ENCODE data around the gene SLC43A1.
A peak's percentile ranks its signal among the peaks of the same experiment; 100 is the strongest.

SLC43A1 gene

DNA sequence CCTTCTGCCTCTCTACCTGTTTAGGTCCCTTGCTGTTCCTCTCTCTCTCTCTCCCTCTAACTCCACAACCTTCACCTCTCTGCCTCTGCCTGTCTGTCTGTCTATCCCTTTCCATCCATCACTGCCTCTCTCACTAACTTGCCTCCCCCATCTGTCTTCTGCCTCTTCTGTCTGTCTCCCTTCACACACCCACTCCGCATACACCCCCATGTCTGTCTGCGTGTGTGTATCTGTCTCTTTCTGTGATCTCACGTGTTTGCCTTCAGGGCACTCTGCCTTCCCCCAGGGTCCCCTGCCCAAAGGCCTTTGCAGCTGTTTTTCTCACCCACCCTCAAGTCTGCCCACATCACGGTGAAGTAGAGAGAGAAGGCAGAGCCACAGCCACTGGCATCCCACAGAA is 47.2 kb downstream of the SLC43A1 start:
- Histone ChIP-seq H3K4me3 (ENCODE audit: insufficient read depth in 1 of 2, low read depth in 1 of 2, low read length in 2 of 2) (no peak overlapping the region), H3K23ac (ENCODE audit: low read length in 2 of 2) (no peak overlapping the region), H2BK5ac (ENCODE audit: low read depth, low read length, poor library complexity, severe bottlenecking) (no peak overlapping the region), H3K27ac (ENCODE audit: low read length, poor library complexity, severe bottlenecking) (no peak overlapping the region), H3K9ac (ENCODE audit: low read length) (no peak overlapping the region), H3K36me3 (ENCODE audit: control insufficient read depth in 1 of 2, insufficient read depth in 2 of 2, low read depth in 1 of 2, low read length in 2 of 2) (peaks cover 0 to 27% of the 10 kb centered on the region in 2 experiments), H2BK120ac (ENCODE audit: low read depth, low read length) (no peak overlapping the region), H3K9me3 (ENCODE audit: control insufficient read depth, low read length) (no peaks in the 10 kb centered on the region), H3K14ac (ENCODE audit: low read length in 2 of 2) (no peak overlapping the region), H3K18ac (ENCODE audit: low read depth in 1 of 2, low read length in 2 of 2) (no peak overlapping the region), H2AFZ (ENCODE audit: low read depth, low read length) (no peak overlapping the region), H2BK15ac (ENCODE audit: low read depth, poor library complexity, severe bottlenecking) (no peak overlapping the region), H3K4me1 (ENCODE audit: control insufficient read depth, insufficient read depth, low read depth, low read length) (no peaks in the 10 kb centered on the region), H3K27me3 (ENCODE audit: control insufficient read depth in 1 of 2, insufficient read depth in 1 of 2, low read length in 2 of 2) (peaks cover 0 to 56% of the 10 kb centered on the region in 2 experiments), H3K79me1 (replicated peaks; ENCODE audit: low read length, poor library complexity, severe bottlenecking) (no peaks in the 10 kb centered on the region), H4K91ac (ENCODE audit: low read length) (no peak overlapping the region), H3K4me2 (ENCODE audit: low read length, poor library complexity, severe bottlenecking) (no peak overlapping the region), H2BK12ac (ENCODE audit: low read length in 2 of 2) (no peak overlapping the region), H2AK5ac (ENCODE audit: low read length, severe bottlenecking) (no peak overlapping the region), H4K8ac (ENCODE audit: low read length) (no peak overlapping the region), H3K4ac (ENCODE audit: low read depth in 1 of 2, low read length in 2 of 2) (no peak overlapping the region)
- WGBS = 51% methylated on average over 4 of the region's 4 CpGs
- DNase-seq = no peak

GRCh38 chr11:57467508-57468157 is 47.9 kb downstream of the SLC43A1 start:
- no peaks in the 10 kb centered on the region for H3K79me1 ChIP-seq (replicated peaks; ENCODE audit: low read length, poor library complexity, severe bottlenecking)
- no peak overlapping the region for H2BK120ac ChIP-seq (ENCODE audit: low read depth, low read length)
- DNase-seq = no peak
- no peak overlapping the region for H3K27ac ChIP-seq (ENCODE audit: low read length, poor library complexity, severe bottlenecking)
- peak overlapping the region; percentile 70 for H2BK15ac ChIP-seq (ENCODE audit: low read depth, poor library complexity, severe bottlenecking)
- no peak overlapping the region for H3K4ac ChIP-seq (ENCODE audit: low read depth in 1 of 2, low read length in 2 of 2)
- H3K4me3 ChIP-seq (ENCODE audit: insufficient read depth in 1 of 2, low read depth in 1 of 2, low read length in 2 of 2) = peak overlapping the region in 1 of 2 experiments; percentile 20
- H3K9me3 ChIP-seq (ENCODE audit: control insufficient read depth, low read length) = no peaks in the 10 kb centered on the region
- no peak overlapping the region for H3K14ac ChIP-seq (ENCODE audit: low read length in 2 of 2)
- no peak overlapping the region for H2BK5ac ChIP-seq (ENCODE audit: low read depth, low read length, poor library complexity, severe bottlenecking)
- no peak overlapping the region for H2AK5ac ChIP-seq (ENCODE audit: low read length, severe bottlenecking)
- no peak overlapping the region for H4K8ac ChIP-seq (ENCODE audit: low read length)
- no peak overlapping the region for H4K91ac ChIP-seq (ENCODE audit: low read length)
- no peak overlapping the region for H2BK12ac ChIP-seq (ENCODE audit: low read length in 2 of 2)
- H3K36me3 ChIP-seq (ENCODE audit: control insufficient read depth in 1 of 2, insufficient read depth in 2 of 2, low read depth in 1 of 2, low read length in 2 of 2) = peaks cover 0 to 23% of the 10 kb centered on the region in 2 experiments
- no peak overlapping the region for H3K18ac ChIP-seq (ENCODE audit: low read depth in 1 of 2, low read length in 2 of 2)
- 56% methylated on average over 23 of the region's 23 CpGs for WGBS
- H3K27me3 ChIP-seq (ENCODE audit: control insufficient read depth in 1 of 2, insufficient read depth in 1 of 2, low read length in 2 of 2) = peaks cover 0 to 56% of the 10 kb centered on the region in 2 experiments
- H3K9ac ChIP-seq (ENCODE audit: low read length) = no peak overlapping the region
- H2AFZ ChIP-seq (ENCODE audit: low read depth, low read length) = no peak overlapping the region
- H3K4me1 ChIP-seq (ENCODE audit: control insufficient read depth, insufficient read depth, low read depth, low read length) = no peaks in the 10 kb centered on the region
- no peak overlapping the region for H3K23ac ChIP-seq (ENCODE audit: low read length in 2 of 2)
- no peak overlapping the region for H3K4me2 ChIP-seq (ENCODE audit: low read length, poor library complexity, severe bottlenecking)

DNA sequence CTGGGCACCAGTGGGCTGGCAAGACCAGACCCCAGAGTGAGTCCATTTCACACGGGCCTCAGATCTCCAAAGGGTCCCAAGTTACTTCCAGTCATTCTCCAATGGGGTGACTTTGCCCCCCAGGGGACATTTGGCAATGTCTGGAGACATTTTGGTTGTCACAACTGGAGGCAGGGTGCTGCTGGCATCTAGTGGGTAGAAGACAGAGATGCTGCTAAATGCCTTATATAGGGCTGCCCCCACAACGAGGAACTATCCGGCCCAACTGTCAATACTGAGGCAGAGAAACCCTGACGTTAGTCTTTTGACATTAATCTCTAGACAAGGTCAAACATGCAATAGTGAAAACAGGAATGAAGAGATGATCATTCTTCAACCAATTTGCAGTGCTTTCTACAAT is 48.8 kb downstream of the SLC43A1 start:
- peaks cover 0 to 20% of the 10 kb centered on the region in 2 experiments for H3K36me3 ChIP-seq (ENCODE audit: control insufficient read depth in 1 of 2, insufficient read depth in 2 of 2, low read depth in 1 of 2, low read length in 2 of 2)
- no peak overlapping the region for H4K8ac ChIP-seq (ENCODE audit: low read length)
- no peak overlapping the region for H2BK5ac ChIP-seq (ENCODE audit: low read depth, low read length, poor library complexity, severe bottlenecking)
- no peak overlapping the region for H2AFZ ChIP-seq (ENCODE audit: low read depth, low read length)
- H3K23ac ChIP-seq (ENCODE audit: low read length in 2 of 2) = no peak overlapping the region
- 78% methylated on average over 4 of the region's 4 CpGs for WGBS
- no peaks in the 10 kb centered on the region for H3K79me1 ChIP-seq (replicated peaks; ENCODE audit: low read length, poor library complexity, severe bottlenecking)
- H3K4me3 ChIP-seq (ENCODE audit: insufficient read depth in 1 of 2, low read depth in 1 of 2, low read length in 2 of 2) = no peak overlapping the region
- H3K9me3 ChIP-seq (ENCODE audit: control insufficient read depth, low read length) = no peaks in the 10 kb centered on the region
- H3K27ac ChIP-seq (ENCODE audit: low read length, poor library complexity, severe bottlenecking) = no peak overlapping the region
- H2BK12ac ChIP-seq (ENCODE audit: low read length in 2 of 2) = no peak overlapping the region
- no peak overlapping the region for H3K18ac ChIP-seq (ENCODE audit: low read depth in 1 of 2, low read length in 2 of 2)
- H3K4ac ChIP-seq (ENCODE audit: low read depth in 1 of 2, low read length in 2 of 2) = no peak overlapping the region
- H3K14ac ChIP-seq (ENCODE audit: low read length in 2 of 2) = no peak overlapping the region
- DNase-seq = no peak
- H2BK15ac ChIP-seq (ENCODE audit: low read depth, poor library complexity, severe bottlenecking) = no peak overlapping the region
- no peak overlapping the region for H3K9ac ChIP-seq (ENCODE audit: low read length)
- no peak overlapping the region for H2BK120ac ChIP-seq (ENCODE audit: low read depth, low read length)
- H3K4me2 ChIP-seq (ENCODE audit: low read length, poor library complexity, severe bottlenecking) = no peak overlapping the region
- H3K27me3 ChIP-seq (ENCODE audit: control insufficient read depth in 1 of 2, insufficient read depth in 1 of 2, low read length in 2 of 2) = peaks cover 0 to 65% of the 10 kb centered on the region in 2 experiments
- H3K4me1 ChIP-seq (ENCODE audit: control insufficient read depth, insufficient read depth, low read depth, low read length) = no peaks in the 10 kb centered on the region
- H4K91ac ChIP-seq (ENCODE audit: low read length) = no peak overlapping the region
- no peak overlapping the region for H2AK5ac ChIP-seq (ENCODE audit: low read length, severe bottlenecking)

DNA sequence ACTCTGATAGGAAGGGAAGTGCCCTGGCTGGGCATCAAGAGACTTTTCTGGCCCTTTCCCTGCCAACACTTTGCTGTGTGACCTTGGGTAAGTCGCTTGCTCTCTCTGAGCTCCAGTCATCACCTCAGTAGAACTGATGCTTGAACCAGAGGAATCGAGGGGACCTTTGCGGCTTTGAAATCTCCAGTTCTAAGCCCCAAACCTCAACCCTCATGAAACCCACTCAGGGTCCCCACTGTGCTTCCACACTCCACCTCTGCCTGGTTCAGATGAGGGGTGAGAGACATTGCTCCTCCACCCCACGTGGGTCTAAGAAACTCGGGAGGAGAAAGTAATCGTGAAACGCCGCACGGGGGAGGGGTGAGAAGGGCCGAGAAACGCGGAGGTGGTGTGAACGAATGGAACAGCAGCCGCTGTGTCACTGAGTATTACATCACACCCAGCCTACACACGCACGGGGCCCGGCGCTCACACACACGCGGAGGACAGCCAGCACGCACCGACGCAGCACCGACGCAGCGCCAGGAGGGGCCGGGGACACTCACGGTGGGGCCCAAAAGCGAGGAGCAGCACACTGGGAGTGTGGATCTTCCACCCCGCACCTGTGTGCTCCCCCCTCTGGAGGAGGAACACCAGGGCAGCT is 50.8 kb downstream of the SLC43A1 start:
- Histone ChIP-seq H2BK15ac (ENCODE audit: low read depth, poor library complexity, severe bottlenecking) (no peak overlapping the region), H3K18ac (ENCODE audit: low read depth in 1 of 2, low read length in 2 of 2) (no peak overlapping the region), H3K14ac (ENCODE audit: low read length in 2 of 2) (no peak overlapping the region), H2BK12ac (ENCODE audit: low read length in 2 of 2) (no peak overlapping the region), H3K79me1 (replicated peaks; ENCODE audit: low read length, poor library complexity, severe bottlenecking) (no peaks in the 10 kb centered on the region), H2BK5ac (ENCODE audit: low read depth, low read length, poor library complexity, severe bottlenecking) (no peak overlapping the region), H3K9ac (ENCODE audit: low read length) (no peak overlapping the region), H2AK5ac (ENCODE audit: low read length, severe bottlenecking) (no peak overlapping the region), H2AFZ (ENCODE audit: low read depth, low read length) (no peak overlapping the region), H3K4ac (ENCODE audit: low read depth in 1 of 2, low read length in 2 of 2) (no peak overlapping the region), H3K4me2 (ENCODE audit: low read length, poor library complexity, severe bottlenecking) (no peak overlapping the region), H4K91ac (ENCODE audit: low read length) (no peak overlapping the region), H3K4me1 (ENCODE audit: control insufficient read depth, insufficient read depth, low read depth, low read length) (peaks cover 12% of the 10 kb centered on the region), H3K4me3 (ENCODE audit: insufficient read depth in 1 of 2, low read depth in 1 of 2, low read length in 2 of 2) (no peak overlapping the region), H2BK120ac (ENCODE audit: low read depth, low read length) (no peak overlapping the region), H3K36me3 (ENCODE audit: control insufficient read depth in 1 of 2, insufficient read depth in 2 of 2, low read depth in 1 of 2, low read length in 2 of 2) (peaks cover 0 to 17% of the 10 kb centered on the region in 2 experiments), H4K8ac (ENCODE audit: low read length) (no peak overlapping the region), H3K27me3 (ENCODE audit: control insufficient read depth in 1 of 2, insufficient read depth in 1 of 2, low read length in 2 of 2) (peaks cover 3 to 80% of the 10 kb centered on the region in 2 experiments), H3K23ac (ENCODE audit: low read length in 2 of 2) (no peak overlapping the region), H3K9me3 (ENCODE audit: control insufficient read depth, low read length) (no peaks in the 10 kb centered on the region), H3K27ac (ENCODE audit: low read length, poor library complexity, severe bottlenecking) (no peak overlapping the region)
- 60% methylated on average over 27 of the region's 30 CpGs for WGBS
- DNase-seq = no peak

Measured in mesenchymal stem cell (in vitro differentiated cells and primary cell).